ENCODE measurements around the gene PMM1.

PMM1 gene

DNA sequence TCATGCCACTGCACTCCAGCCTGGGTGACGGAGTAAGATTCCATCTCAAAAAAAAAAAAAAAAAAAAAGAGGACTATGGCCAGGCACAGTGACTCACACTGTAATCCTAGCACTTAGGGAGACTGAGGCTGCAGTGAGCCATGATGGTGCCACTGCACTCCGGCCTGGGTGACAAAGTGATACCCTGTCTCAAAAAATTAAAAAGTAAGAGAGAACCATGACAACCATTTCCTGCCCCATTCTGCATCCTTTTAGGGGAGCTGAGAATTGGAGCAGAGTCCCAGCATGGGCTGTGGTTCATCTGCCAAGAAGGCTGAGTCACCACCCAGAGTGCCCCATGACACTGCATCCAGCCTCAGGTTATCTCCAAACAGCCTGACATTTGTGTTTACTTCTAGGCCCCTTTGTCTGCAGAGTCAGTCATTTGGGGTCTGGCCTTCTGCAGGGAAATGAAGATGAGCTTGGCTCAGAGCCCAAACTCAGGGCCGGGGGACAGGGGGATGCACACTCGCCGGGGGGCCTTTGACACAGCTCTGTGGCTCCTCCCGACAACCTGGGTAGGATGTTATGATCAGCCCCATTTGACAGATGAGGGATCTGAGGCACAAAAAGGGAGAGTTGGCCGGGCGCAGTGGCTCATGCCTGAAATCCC, 24.1 kb downstream of the PMM1 start:
- no peak overlapping the region for H3K4me3 ChIP-seq (ENCODE audit: control insufficient read depth, low read depth, low read length)
- no peak for DNase-seq (ENCODE audit: low read depth)
- TF ChIP-seq, protein P1, sequence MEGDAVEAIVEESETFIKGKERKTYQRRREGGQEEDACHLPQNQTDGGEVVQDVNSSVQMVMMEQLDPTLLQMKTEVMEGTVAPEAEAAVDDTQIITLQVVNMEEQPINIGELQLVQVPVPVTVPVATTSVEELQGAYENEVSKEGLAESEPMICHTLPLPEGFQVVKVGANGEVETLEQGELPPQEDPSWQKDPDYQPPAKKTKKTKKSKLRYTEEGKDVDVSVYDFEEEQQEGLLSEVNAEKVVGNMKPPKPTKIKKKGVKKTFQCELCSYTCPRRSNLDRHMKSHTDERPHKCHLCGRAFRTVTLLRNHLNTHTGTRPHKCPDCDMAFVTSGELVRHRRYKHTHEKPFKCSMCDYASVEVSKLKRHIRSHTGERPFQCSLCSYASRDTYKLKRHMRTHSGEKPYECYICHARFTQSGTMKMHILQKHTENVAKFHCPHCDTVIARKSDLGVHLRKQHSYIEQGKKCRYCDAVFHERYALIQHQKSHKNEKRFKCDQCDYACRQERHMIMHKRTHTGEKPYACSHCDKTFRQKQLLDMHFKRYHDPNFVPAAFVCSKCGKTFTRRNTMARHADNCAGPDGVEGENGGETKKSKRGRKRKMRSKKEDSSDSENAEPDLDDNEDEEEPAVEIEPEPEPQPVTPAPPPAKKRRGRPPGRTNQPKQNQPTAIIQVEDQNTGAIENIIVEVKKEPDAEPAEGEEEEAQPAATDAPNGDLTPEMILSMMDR (IDR thresholded peaks at IDR 0.05; ENCODE audit: control insufficient read depth, insufficient read depth, low read depth, low read length, missing control alignments) = no peak

DNA sequence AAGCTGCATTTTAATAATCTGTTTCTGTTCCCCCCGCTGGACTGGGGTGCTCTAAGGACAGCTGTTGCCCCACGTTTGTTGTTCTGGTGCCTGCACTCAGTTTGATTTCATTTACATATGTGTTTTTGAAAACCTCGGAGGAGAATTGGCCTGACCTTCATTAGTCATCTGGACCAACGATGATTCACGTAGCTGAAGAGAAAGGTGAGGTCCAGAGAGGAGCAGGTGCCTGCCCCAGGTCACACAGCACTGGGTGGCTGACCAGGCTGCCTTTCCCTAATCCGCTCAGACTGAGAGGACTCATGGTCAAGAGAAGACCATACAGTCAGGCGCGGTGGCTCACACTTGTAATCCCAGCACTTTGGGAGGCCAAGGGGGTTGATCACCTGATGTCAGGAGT, 25.1 kb downstream of the PMM1 start:
- TF ChIP-seq, protein P1 (IDR thresholded peaks at IDR 0.05; ENCODE audit: control insufficient read depth, insufficient read depth, low read depth, low read length, missing control alignments) = no peak

DNA sequence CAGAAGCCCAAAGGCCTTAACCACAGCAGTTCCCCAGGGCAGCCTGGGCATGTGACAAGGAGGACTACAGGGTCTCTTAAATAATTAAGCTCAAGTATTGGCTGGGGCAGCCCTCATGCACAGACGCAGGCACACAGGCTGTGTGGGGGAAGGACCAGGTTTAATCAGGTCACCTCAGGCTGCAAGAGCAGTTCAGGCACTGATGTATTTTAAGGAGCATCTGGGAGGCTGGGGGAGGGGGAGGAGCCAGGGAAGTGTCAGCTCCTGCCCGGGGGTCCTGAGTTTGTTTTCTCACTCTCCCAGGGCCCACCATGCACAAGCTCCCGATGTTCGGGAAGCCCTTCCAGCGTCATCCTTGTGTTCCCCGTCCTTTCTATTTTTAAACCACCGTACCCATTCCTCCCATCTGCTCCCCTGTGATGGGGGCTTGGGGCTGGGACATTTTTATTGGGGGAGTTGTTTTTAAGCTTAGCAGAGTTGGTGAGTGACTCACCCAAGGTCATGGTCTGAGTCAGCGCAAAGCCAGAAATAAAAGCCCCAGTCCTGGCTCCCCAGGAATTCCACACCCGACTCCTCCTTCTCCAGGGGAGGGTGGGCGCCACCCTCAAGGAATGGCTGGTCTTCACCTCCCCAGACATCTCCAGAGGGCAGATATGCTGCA, 26.5 kb downstream of the PMM1 start:
- no peak for DNase-seq (ENCODE audit: low read depth)
- peak overlapping the region; percentile 14; the same call in 1 of the 2 replicates for H3K4me3 ChIP-seq (ENCODE audit: control insufficient read depth, low read depth, low read length)
- TF ChIP-seq, protein P1 (IDR thresholded peaks at IDR 0.05; ENCODE audit: control insufficient read depth, insufficient read depth, low read depth, low read length, missing control alignments) = no peak

More for the DNA sequence above, 25.1 kb downstream of the PMM1 start:
- no peak for DNase-seq (ENCODE audit: low read depth)
- H3K4me3 ChIP-seq (ENCODE audit: control insufficient read depth, low read depth, low read length) = no peak overlapping the region

DNA sequence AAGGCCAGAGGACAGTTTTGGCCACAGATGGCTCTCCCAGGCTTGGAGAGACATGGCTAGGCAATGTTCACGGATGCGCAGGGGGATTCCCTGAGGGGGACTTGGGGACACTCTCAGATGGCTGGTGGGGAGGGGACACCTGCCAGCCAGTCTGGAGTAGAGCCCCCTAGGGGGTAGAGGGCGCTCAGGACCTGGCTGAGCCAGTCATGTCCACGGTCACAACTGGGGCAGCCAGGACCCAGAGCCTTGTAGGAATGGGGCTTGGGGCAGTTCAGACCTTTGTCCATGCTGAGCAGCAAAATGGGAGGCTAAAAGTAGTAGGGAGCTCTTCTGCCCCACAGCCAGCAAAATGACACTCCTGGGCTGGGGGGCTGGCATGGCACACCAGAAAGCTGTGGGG, 27.2 kb downstream of the PMM1 start:
- no peak overlapping the region for H3K4me3 ChIP-seq (ENCODE audit: control insufficient read depth, low read depth, low read length)
- TF ChIP-seq, protein P1 (IDR thresholded peaks at IDR 0.05; ENCODE audit: control insufficient read depth, insufficient read depth, low read depth, low read length, missing control alignments) = no peak
- DNase-seq (ENCODE audit: low read depth) = no peak

DNA sequence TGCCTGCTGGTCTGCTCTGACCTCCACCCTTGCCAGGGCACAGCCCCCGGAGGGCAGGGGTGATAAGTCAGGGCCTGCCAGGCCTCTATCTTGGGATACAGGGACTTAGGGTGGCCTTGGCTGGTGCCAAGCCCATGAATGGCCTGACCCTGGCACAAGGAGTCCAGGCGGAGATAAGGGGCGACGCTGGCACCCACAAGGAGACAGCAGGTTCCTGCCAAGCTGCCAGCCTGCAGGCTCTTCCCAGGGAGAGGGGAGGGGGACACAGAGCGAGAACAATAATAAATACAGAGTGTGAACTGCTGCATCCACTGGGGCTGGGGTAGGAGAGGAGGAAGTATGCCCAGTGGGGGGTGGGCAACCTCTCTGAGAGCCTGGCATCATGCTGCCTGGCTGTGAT, 27.9 kb downstream of the PMM1 start:
- no peak overlapping the region for H3K4me3 ChIP-seq (ENCODE audit: control insufficient read depth, low read depth, low read length)
- TF ChIP-seq, protein P1 (IDR thresholded peaks at IDR 0.05; ENCODE audit: control insufficient read depth, insufficient read depth, low read depth, low read length, missing control alignments) = no peak
- no peak for DNase-seq (ENCODE audit: low read depth)

DNA sequence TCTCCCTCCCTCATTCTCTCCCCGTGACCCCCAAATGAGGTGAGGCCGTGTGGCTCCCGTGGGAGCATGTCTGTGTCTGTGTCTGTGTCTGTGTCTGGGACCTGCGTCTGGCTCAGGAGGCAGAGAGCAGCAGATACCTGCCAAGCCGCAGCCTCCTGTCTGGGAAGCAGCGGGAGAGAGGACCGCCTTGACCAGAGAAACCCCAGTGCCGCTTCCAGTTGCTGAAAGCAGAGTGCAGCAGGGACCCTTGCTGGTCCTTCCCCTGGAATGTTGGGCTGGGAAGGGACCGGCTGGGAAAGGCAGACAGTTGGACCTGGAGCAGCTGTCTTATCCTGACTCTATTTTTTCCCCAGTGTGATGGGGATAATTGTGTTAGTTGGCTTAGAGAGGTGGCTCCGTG, 28.3 kb downstream of the PMM1 start:
- DNase-seq (ENCODE audit: low read depth) = no peak
- no peak overlapping the region for H3K4me3 ChIP-seq (ENCODE audit: control insufficient read depth, low read depth, low read length)
- TF ChIP-seq, protein P1 (IDR thresholded peaks at IDR 0.05; ENCODE audit: control insufficient read depth, insufficient read depth, low read depth, low read length, missing control alignments) = no peak
